KMS-11 (cell line): ENCODE data around the gene ADGRV1.

Source experiments
- H2AFZ ChIP-seq: fragments of 200-600 bp; sonication (generic); 2 replicates; pipeline ENCODE4 v1.6.1; 2016; ENCODE audit warnings: antibody characterized with exemption, mixed run types, low read depth
- H3K27ac ChIP-seq: fragments of 200-600 bp; sonication (generic); 2 replicates; pipeline ENCODE4 v1.6.1; 2016; ENCODE audit warnings: mild to moderate bottlenecking, mixed run types
- H3K27me3 ChIP-seq: fragments of 200-600 bp; sonication (generic); 2 replicates; pipeline ENCODE4 v1.6.1; 2017; ENCODE audit warnings: mild to moderate bottlenecking, low read depth, mixed run types, moderate library complexity; ENCODE audit not compliant: insufficient read depth
- H3K36me3 ChIP-seq: fragments of 200-600 bp; sonication (generic); 2 replicates; pipeline ENCODE4 v1.6.1; 2017; ENCODE audit warnings: mild to moderate bottlenecking, mixed run types; ENCODE audit not compliant: insufficient read depth
- H3K4me1 ChIP-seq: fragments of 200-600 bp; sonication (generic); 2 replicates; pipeline ENCODE4 v1.6.1; 2016; ENCODE audit warnings: mild to moderate bottlenecking, low read depth, mixed run types; ENCODE audit not compliant: poor library complexity, severe bottlenecking
- H3K4me2 ChIP-seq: fragments of 200-600 bp; sonication (generic); 2 replicates; pipeline ENCODE4 v1.7.0; 2016; ENCODE audit warnings: mild to moderate bottlenecking, mixed run types
- H3K4me3 ChIP-seq: fragments of 200-600 bp; sonication (generic); IDR thresholded peaks from 2 replicates; pipeline ENCODE4 v1.6.1; 2017; ENCODE audit warnings: low read depth, low read length, mixed read lengths; ENCODE audit not compliant: insufficient read depth
- H3K79me2 ChIP-seq: fragments of 200-600 bp; sonication (generic); 2 replicates; pipeline ENCODE4 v1.6.1; 2016; ENCODE audit warnings: low read depth, mixed run types; ENCODE audit not compliant: insufficient read depth
- H3K9ac ChIP-seq: fragments of 200-600 bp; sonication (generic); 2 replicates; pipeline ENCODE4 v1.6.1; 2016; ENCODE audit warnings: mild to moderate bottlenecking, mixed run types
- H4K20me1 ChIP-seq: fragments of 200-600 bp; sonication (generic); 2 replicates; pipeline ENCODE4 v1.6.1; 2016; ENCODE audit warnings: mild to moderate bottlenecking, mixed run types; ENCODE audit not compliant: insufficient read depth
- CTCF ChIP-seq: fragments of 200-600 bp; sonication (generic); conservative IDR thresholded peaks from 2 replicates; pipeline ENCODE4 v1.6.1; 2017; ENCODE audit warnings: low read depth, mild to moderate bottlenecking, antibody characterized with exemption, low read length, moderate library complexity, mixed read lengths

The ADGRV1 gene

GRCh38 chr5:91119981-91120850 is 561.6 kb downstream of the ADGRV1 start:
- Histone ChIP-seq H3K9ac (no peak overlapping the region), H2AFZ (no peak overlapping the region), H3K27ac (no peak overlapping the region)

GRCh38 chr5:91121347-91121993 is 562.9 kb downstream of the ADGRV1 start:
- TF ChIP-seq CTCF, result no peak
- Histone ChIP-seq H2AFZ (no peak overlapping the region), H4K20me1 (no peaks in the 10 kb centered on the region), H3K79me2 (no peaks in the 10 kb centered on the region), H3K9ac (no peak overlapping the region), H3K27me3 (no peaks in the 10 kb centered on the region), H3K36me3 (no peaks in the 10 kb centered on the region), H3K4me1 (no peaks in the 10 kb centered on the region), H3K4me2 (no peak overlapping the region), H3K4me3 (no peak overlapping the region), H3K27ac (no peak overlapping the region)

More at GRCh38 chr5:91119981-91120850, 561.6 kb downstream of the ADGRV1 start:
- Histone ChIP-seq H3K4me3 (no peak overlapping the region), H4K20me1 (no peaks in the 10 kb centered on the region), H3K36me3 (no peaks in the 10 kb centered on the region), H3K4me1 (no peaks in the 10 kb centered on the region), H3K4me2 (no peak overlapping the region), H3K79me2 (no peaks in the 10 kb centered on the region), H3K27me3 (no peaks in the 10 kb centered on the region)
- TF ChIP-seq CTCF, result no peak

GRCh38 chr5:91122651-91123050 is 564.1 kb downstream of the ADGRV1 start:
- H3K9ac ChIP-seq, result no peak overlapping the region
- H4K20me1 ChIP-seq, result no peaks in the 10 kb centered on the region
- H3K4me2 ChIP-seq, result no peak overlapping the region
- H3K36me3 ChIP-seq, result no peaks in the 10 kb centered on the region
- no peak overlapping the region for H3K4me3 ChIP-seq
- H2AFZ ChIP-seq, result no peak overlapping the region
- no peak for TF ChIP-seq CTCF
- no peaks in the 10 kb centered on the region for H3K4me1 ChIP-seq
- no peak overlapping the region for H3K27ac ChIP-seq
- no peaks in the 10 kb centered on the region for H3K27me3 ChIP-seq
- no peaks in the 10 kb centered on the region for H3K79me2 ChIP-seq

GRCh38 chr5:91123291-91123690 is 564.7 kb downstream of the ADGRV1 start:
- Histone ChIP-seq H3K4me2 (no peak overlapping the region), H3K27me3 (no peaks in the 10 kb centered on the region), H3K9ac (no peak overlapping the region), H2AFZ (no peak overlapping the region), H3K79me2 (no peaks in the 10 kb centered on the region), H3K36me3 (no peaks in the 10 kb centered on the region), H3K4me3 (no peak overlapping the region), H3K27ac (no peak overlapping the region), H3K4me1 (no peaks in the 10 kb centered on the region), H4K20me1 (no peaks in the 10 kb centered on the region)
- TF ChIP-seq CTCF, result no peak
